Calu3 (cell line): ENCODE data around the gene LCP2. TPM values are rescaled to one million over a fixed set of nuclear protein-coding genes. Genes with fewer than 3 reads are reported as not detected.

ENCODE experiments used
- Bru-seq: library from RNA; stranded (reverse); fragments of 400-500 nt; gene quantifications from one replicate; lab custom pipeline; 2021; lab: Mats Ljungman, UMichigan
- BruChase-seq, 2 experiments: library from RNA; stranded (reverse); fragments of 400-500 nt; gene quantifications; one replicate each; lab custom pipeline; 2021; lab: Mats Ljungman, UMichigan
- BruUV-seq: library from RNA; stranded (reverse); fragments of 400-500 nt; replicated peaks from 2 replicates; lab custom pipeline; 2021; lab: Mats Ljungman, UMichigan
- CTCF ChIA-PET: fragments of 300-600 bp; sonication (Branson Sonifier 250); formaldehyde crosslinking; loops from one replicate; lab custom pipeline; 2022; ENCODE audit warnings: antibody characterized with exemption; lab: Charles Lee
- DNase-seq: peaks from one replicate; pipeline ENCODE4 v3.0.0; 2022
- H3K27ac Mint-ChIP-seq: one replicate; pipeline ENCODE4 v1.8.0; 2022; ENCODE audit warnings: mixed read lengths; ENCODE audit not compliant: unreplicated experiment
- H3K27me3 Mint-ChIP-seq: one replicate; pipeline ENCODE4 v1.8.0; 2022; ENCODE audit warnings: mixed read lengths; ENCODE audit not compliant: unreplicated experiment
- H3K36me3 Mint-ChIP-seq: one replicate; pipeline ENCODE4 v1.8.0; 2022; ENCODE audit warnings: mild to moderate bottlenecking, moderate library complexity, mixed read lengths; ENCODE audit not compliant: insufficient read depth, unreplicated experiment
- H3K4me1 Mint-ChIP-seq: one replicate; pipeline ENCODE4 v1.8.0; 2022; ENCODE audit warnings: mild to moderate bottlenecking, low read depth, mixed read lengths; ENCODE audit not compliant: unreplicated experiment
- H3K4me3 Mint-ChIP-seq: one replicate; pipeline ENCODE4 v1.8.0; 2022; ENCODE audit warnings: mild to moderate bottlenecking, low read depth, moderate library complexity, mixed read lengths; ENCODE audit not compliant: unreplicated experiment
- H3K9me3 Mint-ChIP-seq: one replicate; pipeline ENCODE4 v1.8.0; 2022; ENCODE audit warnings: low read depth, mixed read lengths; ENCODE audit not compliant: unreplicated experiment
- intact Hi-C: fragments of 100-400 bp; cut with micrococcal nuclease; formaldehyde crosslinking; loops from one replicate; pipeline ENCODE4 v1.10.0; 2022; ENCODE audit not compliant: unreplicated experiment
- long read RNA-seq: library from polyadenylated mRNA; stranded (forward); transcript quantifications from one replicate; pipeline ENCODE4 v2.0.0, GENCODE V29; 2022
- total RNA-seq: library from RNA; stranded (reverse); gene quantifications from 2 replicates; pipeline ENCODE4 v1.2.3, GENCODE V29; 2022
- TF ChIP-seq, protein P1 (sequence below): fragments of 200-600 bp; IDR thresholded peaks from one replicate; pipeline ENCODE4 v1.8.0; 2022; ENCODE audit warnings: antibody characterized with exemption; ENCODE audit not compliant: unreplicated experiment

LCP2 gene
- not detected in 2 replicates for total RNA-seq
- Bru-seq, nascent RNA = not detected
- not detected for BruChase-seq, experiment 1, labeled RNA remaining after a 6-hour chase
- percentile 2 among the genes with signal in this experiment for BruChase-seq, experiment 2, labeled RNA remaining after a 2-hour chase
- long read RNA-seq = 0 reads

DNA sequence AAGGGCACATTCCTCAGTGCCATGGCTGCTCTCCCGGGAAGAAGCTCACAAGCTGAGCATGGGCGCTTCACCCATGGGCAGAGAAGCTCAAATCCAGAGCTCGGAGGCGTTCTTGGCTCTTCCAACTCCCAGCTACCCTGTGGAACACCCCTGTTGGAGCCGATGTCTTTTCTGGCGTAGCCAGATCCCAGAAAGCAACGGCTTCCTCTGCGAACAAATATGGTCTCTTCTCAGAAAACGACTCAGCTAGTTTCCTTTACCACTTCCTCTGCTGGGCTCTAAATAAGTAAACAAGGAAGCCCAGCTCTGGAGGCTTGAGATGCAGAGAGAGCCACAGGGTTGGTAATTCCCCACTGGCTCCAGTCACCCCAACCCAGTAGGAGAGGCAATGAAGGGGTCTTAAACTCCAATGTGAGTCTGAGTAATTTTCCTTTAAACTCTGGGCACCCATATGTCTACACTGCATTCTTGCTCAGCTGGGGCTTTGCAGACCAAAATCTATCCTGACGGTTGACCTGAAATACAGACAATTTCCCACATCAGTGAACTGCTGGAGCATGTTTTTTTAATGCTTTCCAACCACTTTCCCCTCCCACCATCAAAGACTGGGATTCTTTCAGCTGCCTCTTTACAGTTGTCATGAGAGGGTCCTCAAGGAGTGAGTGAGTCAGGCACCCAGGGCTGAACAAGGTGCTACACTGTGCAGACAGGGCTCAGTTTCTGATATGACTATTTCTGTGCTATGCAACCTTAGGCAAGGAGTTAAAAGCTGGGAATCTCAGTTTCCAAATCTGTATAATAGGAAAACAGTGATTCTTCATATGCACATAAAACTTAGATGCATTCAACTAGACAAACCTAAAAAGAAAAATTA, at the start of gene LCP2:
Gene LCP2 (minus strand): TSS at position 189 of the 874 bp plus-strand sequence. CDS start 166 bp downstream, at position 23.
- CTCF ChIA-PET = no interaction called here

GRCh38 chr5:170347022-170347567, 49.5 kb upstream of the LCP2 start:
- H3K36me3 Mint-ChIP-seq = no peaks in the 10 kb centered on the region
- BruUV-seq = no TSS peak
- H3K9me3 Mint-ChIP-seq = no peaks in the 10 kb centered on the region
- no peak overlapping the region for H3K4me3 Mint-ChIP-seq
- no peak overlapping the region for H3K27ac Mint-ChIP-seq
- CTCF ChIA-PET = no interaction called here
- TF ChIP-seq, protein P1, sequence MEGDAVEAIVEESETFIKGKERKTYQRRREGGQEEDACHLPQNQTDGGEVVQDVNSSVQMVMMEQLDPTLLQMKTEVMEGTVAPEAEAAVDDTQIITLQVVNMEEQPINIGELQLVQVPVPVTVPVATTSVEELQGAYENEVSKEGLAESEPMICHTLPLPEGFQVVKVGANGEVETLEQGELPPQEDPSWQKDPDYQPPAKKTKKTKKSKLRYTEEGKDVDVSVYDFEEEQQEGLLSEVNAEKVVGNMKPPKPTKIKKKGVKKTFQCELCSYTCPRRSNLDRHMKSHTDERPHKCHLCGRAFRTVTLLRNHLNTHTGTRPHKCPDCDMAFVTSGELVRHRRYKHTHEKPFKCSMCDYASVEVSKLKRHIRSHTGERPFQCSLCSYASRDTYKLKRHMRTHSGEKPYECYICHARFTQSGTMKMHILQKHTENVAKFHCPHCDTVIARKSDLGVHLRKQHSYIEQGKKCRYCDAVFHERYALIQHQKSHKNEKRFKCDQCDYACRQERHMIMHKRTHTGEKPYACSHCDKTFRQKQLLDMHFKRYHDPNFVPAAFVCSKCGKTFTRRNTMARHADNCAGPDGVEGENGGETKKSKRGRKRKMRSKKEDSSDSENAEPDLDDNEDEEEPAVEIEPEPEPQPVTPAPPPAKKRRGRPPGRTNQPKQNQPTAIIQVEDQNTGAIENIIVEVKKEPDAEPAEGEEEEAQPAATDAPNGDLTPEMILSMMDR = no peak
- intact Hi-C loops = loop anchor here (5.0 kb wide), 1 partner anchor 75 kb away; no protein-coding TSS in a partner anchor
- H3K4me1 Mint-ChIP-seq = no peaks in the 10 kb centered on the region
- no peak for DNase-seq
- peaks cover 100% of the 10 kb centered on the region for H3K27me3 Mint-ChIP-seq

More for the DNA sequence above, at the start of gene LCP2:
- DNase-seq = no peak
- Mint-ChIP-seq H3K4me3 (no peak within 1 kb of the TSS), H3K27me3 (peaks cover 89% of the 10 kb centered on the region), H3K4me1 (no peaks in the 10 kb centered on the region), H3K27ac (no peak within 1 kb of the TSS), H3K36me3 (no peaks in the 10 kb centered on the region), H3K9me3 (no peaks in the 10 kb centered on the region)
- intact Hi-C loops = no loop called here
- TF ChIP-seq, protein P1 = no peak
- no TSS peak for BruUV-seq

DNA sequence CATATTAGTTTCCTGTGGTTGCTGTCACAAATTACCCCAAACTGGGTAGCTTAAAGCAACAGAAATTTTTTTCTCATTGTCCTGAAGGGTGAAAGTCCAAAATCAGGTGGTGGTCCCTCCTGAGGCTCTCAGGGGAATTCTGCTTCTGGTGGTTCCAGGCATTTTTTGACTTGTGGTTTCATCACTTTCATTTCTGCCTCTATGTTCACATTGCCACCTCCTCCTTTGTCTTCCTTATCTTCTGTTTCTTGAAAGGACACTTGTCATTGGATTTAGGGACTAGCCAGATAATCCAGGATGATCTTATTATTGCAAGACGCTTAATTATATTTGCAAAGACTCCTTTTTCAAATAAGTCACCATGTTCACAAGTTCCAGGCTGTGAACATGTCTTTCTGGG, 48.4 kb upstream of the LCP2 start:
- Mint-ChIP-seq H3K4me1 (no peaks in the 10 kb centered on the region), H3K27me3 (peaks cover 100% of the 10 kb centered on the region), H3K9me3 (no peaks in the 10 kb centered on the region), H3K27ac (no peak overlapping the region), H3K36me3 (no peaks in the 10 kb centered on the region), H3K4me3 (no peak overlapping the region)
- CTCF ChIA-PET = no interaction called here
- intact Hi-C loops = loop anchor here (5.0 kb wide), 1 partner anchor 76 kb away; no protein-coding TSS in a partner anchor
- no TSS peak for BruUV-seq
- TF ChIP-seq, protein P1 = no peak
- no peak for DNase-seq

GRCh38 chr5:170343177-170343576, 45.6 kb upstream of the LCP2 start:
- TF ChIP-seq, protein P1 = no peak
- Mint-ChIP-seq H3K27ac (no peak overlapping the region), H3K4me3 (no peak overlapping the region), H3K9me3 (no peaks in the 10 kb centered on the region), H3K36me3 (no peaks in the 10 kb centered on the region), H3K4me1 (no peaks in the 10 kb centered on the region), H3K27me3 (peaks cover 72% of the 10 kb centered on the region)
- DNase-seq = no peak
- CTCF ChIA-PET = no interaction called here
- no TSS peak for BruUV-seq
- intact Hi-C loops = no loop called here
